B cell (primary cell): ENCODE data around the gene TJP2. TPM values are rescaled to one million over a fixed set of nuclear protein-coding genes. Genes with fewer than 3 reads are reported as not detected.

Experiments
- ATAC-seq: fragments of 200-7000 bp; cut with Tn5 transposase; one replicate; pipeline ENCODE4 v1.10.0; 2021; ENCODE audit warnings: low read depth, mild to moderate bottlenecking, moderate number of reproducible peaks, moderate library complexity
- CTCF ChIA-PET: fragments of 350-600 bp; sonication (Branson Sonifier 250); formaldehyde crosslinking; loops from one replicate; lab custom pipeline; 2021; ENCODE audit warnings: antibody characterized with exemption, inconsistent platforms; lab: Charles Lee
- POLR2A ChIA-PET: fragments of 350-600 bp; sonication (Branson Sonifier 250); formaldehyde crosslinking; loops from one replicate; lab custom pipeline; 2021; ENCODE audit warnings: antibody characterized with exemption; lab: Charles Lee
- DNase-seq: peaks from one replicate; pipeline ENCODE4 v3.0.0; 2013
- H2AFZ ChIP-seq: 2 replicates; pipeline ENCODE4 v1.6.1; 2012; ENCODE audit warnings: mild to moderate bottlenecking, low read depth, low read length; ENCODE audit not compliant: insufficient read depth, poor library complexity, severe bottlenecking
- H3K27ac ChIP-seq, 2 donors: 1 replicate in 1 of 2; 2 replicates in 1 of 2; pipeline ENCODE4 v1.5.1; 2012 to 2013; ENCODE audit warnings: low read length in 2 of 2, mild to moderate bottlenecking in 2 of 2, moderate library complexity in 1 of 2
- H3K27me3 ChIP-seq, 4 experiments: fragments of 200-600 bp in 1 of 4; sonication (generic) in 1 of 4; replicated peaks in 1 of 4; 1 replicate in 2 of 4; 2 replicates in 2 of 4; pipeline versions ENCODE4 v1.6.1 to v1.7.0; 2013 to 2016; ENCODE audit warnings: low read length in 3 of 4, mild to moderate bottlenecking in 2 of 4, mixed read lengths in 1 of 4, moderate library complexity in 1 of 4; ENCODE audit not compliant: insufficient read depth in 4 of 4, control insufficient read depth in 3 of 4; ENCODE audit errors: control extremely low read depth in 1 of 4
- H3K36me3 ChIP-seq, 2 experiments: replicated peaks in 1 of 2; 1 replicate in 1 of 2; 2 replicates in 1 of 2; pipeline versions ENCODE4 v1.6.1 to v1.7.1; 2013; ENCODE audit warnings: low read length in 1 of 2; ENCODE audit not compliant: insufficient read depth in 2 of 2, control insufficient read depth in 1 of 2; ENCODE audit errors: control extremely low read depth in 1 of 2, extremely low read depth in 1 of 2
- H3K4me1 ChIP-seq, 2 donors: fragments of 200-600 bp in 1 of 2; sonication (generic) in 1 of 2; 1 replicate in 1 of 2; 2 replicates in 1 of 2; pipeline versions ENCODE4 v1.5.1 to v1.6.1; 2013 to 2017; ENCODE audit warnings: low read length in 2 of 2; ENCODE audit not compliant: control insufficient read depth in 2 of 2, insufficient read depth in 2 of 2
- H3K4me2 ChIP-seq: replicated peaks from 2 replicates; pipeline ENCODE3; 2012; ENCODE audit warnings: mild to moderate bottlenecking, low read depth, low read length; ENCODE audit not compliant: poor library complexity, severe bottlenecking
- H3K4me3 ChIP-seq, 5 experiments: fragments of 200-600 bp in 1 of 5; sonication (generic) in 1 of 5; 1 replicate in 3 of 5; 2 replicates in 2 of 5; pipeline versions ENCODE4 v1.5.1 to v1.7.0; 2011 to 2016; ENCODE audit warnings: low read length in 4 of 5, mild to moderate bottlenecking in 4 of 5, low read depth in 2 of 5, control low read depth in 1 of 5, moderate library complexity in 1 of 5; ENCODE audit not compliant: insufficient read depth in 1 of 5; ENCODE audit errors: control extremely low read depth in 1 of 5, extremely low read depth in 1 of 5
- H3K79me2 ChIP-seq: fragments of 200-600 bp; sonication (generic); one replicate; pipeline ENCODE4 v1.6.0; 2016; ENCODE audit warnings: low read length; ENCODE audit not compliant: control insufficient read depth, insufficient read depth
- H3K9ac ChIP-seq: fragments of 200-600 bp; sonication (generic); 2 replicates; pipeline ENCODE4 v1.6.1; 2017; ENCODE audit warnings: mild to moderate bottlenecking, low read length, moderate library complexity
- H3K9me3 ChIP-seq, 3 donors: one replicate each; pipeline versions ENCODE4 v1.6.1 to v1.7.1; 2013; ENCODE audit warnings: low read length in 2 of 3; ENCODE audit not compliant: control insufficient read depth in 2 of 3, insufficient read depth in 1 of 3; ENCODE audit errors: control extremely low read depth in 1 of 3
- H4K20me1 ChIP-seq: 2 replicates; pipeline ENCODE4 v1.6.0; 2012; ENCODE audit warnings: mild to moderate bottlenecking, low read length; ENCODE audit not compliant: insufficient read depth, control insufficient read depth, poor library complexity, severe bottlenecking
- H3K27ac Mint-ChIP-seq: one replicate; pipeline ENCODE4 v1.8.0; 2021; ENCODE audit warnings: mixed read lengths
- H3K27me3 Mint-ChIP-seq: one replicate; pipeline ENCODE4 v1.8.0; 2021; ENCODE audit warnings: mixed read lengths
- H3K4me1 Mint-ChIP-seq: one replicate; pipeline ENCODE4 v1.8.0; 2021; ENCODE audit warnings: mixed read lengths
- H3K4me3 Mint-ChIP-seq: one replicate; pipeline ENCODE4 v1.8.0; 2021; ENCODE audit warnings: mixed read lengths
- H3K9me3 Mint-ChIP-seq: one replicate; pipeline ENCODE4 v1.8.0; 2022; ENCODE audit warnings: mixed read lengths; ENCODE audit not compliant: insufficient read depth
- EZH2 ChIP-seq: IDR thresholded peaks from 2 replicates; pipeline ENCODE4 v1.6.1; 2012; ENCODE audit warnings: borderline replicate concordance, low read depth, mild to moderate bottlenecking, moderate library complexity, low read length; ENCODE audit not compliant: insufficient read depth, poor library complexity, severe bottlenecking
- WGBS: methylation state at CpG from one replicate; pipeline ENCODE4 v1.1.5; 2013; ENCODE audit warnings: missing lambda C conversion rate; ENCODE audit not compliant: insufficient coverage; 5-methylcytosine and 5-hydroxymethylcytosine counted together
- intact Hi-C: fragments of 100-400 bp; cut with micrococcal nuclease; formaldehyde crosslinking; loops from one replicate; pipeline ENCODE4 v1.10.0; 2022
- polyA plus RNA-seq: library from polyadenylated mRNA; depleted of rRNA; stranded (reverse); fragments of >200 nt; gene quantifications from 2 replicates; pipeline ENCODE4 v1.2.3, GENCODE V29; 2012
- total RNA-seq, 2 donors: library from RNA; stranded (reverse); fragments of 120-200 nt in 1 of 2; gene quantifications; 1 replicate in 1 of 2; 2 replicates in 1 of 2; pipeline versions ENCODE4 v1.2.3 to v1.2.4, GENCODE V29; 2013 to 2022
- TF ChIP-seq, protein P1 (sequence below): fragments of 200-600 bp; IDR thresholded peaks from one replicate; pipeline ENCODE4 v1.8.0; 2022; ENCODE audit warnings: antibody characterized with exemption, mild to moderate bottlenecking

TJP2 gene
- total and polyA plus RNA-seq, 2 donors (not counting 1 experiment from before 2014, with no cell fraction given), result 1.2 to 2.3 TPM

- 94% methylated on average over 2 of the region's 3 CpGs for WGBS
- Mint-ChIP-seq H3K27me3 (no peaks in the 10 kb centered on the region), H3K4me1 (peaks cover 6% of the 10 kb centered on the region), H3K27ac (no peak overlapping the region), H3K4me3 (no peak overlapping the region), H3K9me3 (no peaks in the 10 kb centered on the region)
- POLR2A ChIA-PET, result interaction anchor here (1.0 kb wide), 1 partner anchor 14 kb away, joined by 4 read pairs; no protein-coding TSS in a partner anchor
- Histone ChIP-seq H3K9me3 (no peaks in the 10 kb centered on the region), H3K79me2 (no peaks in the 10 kb centered on the region), H2AFZ (no peak overlapping the region), H3K36me3 (no peaks in the 10 kb centered on the region), H3K4me1 (no peaks in the 10 kb centered on the region), H3K27ac (no peak overlapping the region), H4K20me1 (no peaks in the 10 kb centered on the region), H3K4me2 (no peak overlapping the region), H3K9ac (no peak overlapping the region), H3K4me3 (no peak overlapping the region), H3K27me3 (no peaks in the 10 kb centered on the region)
- ATAC-seq (no peak), DNase-seq (no peak)
- TF ChIP-seq, protein P1, sequence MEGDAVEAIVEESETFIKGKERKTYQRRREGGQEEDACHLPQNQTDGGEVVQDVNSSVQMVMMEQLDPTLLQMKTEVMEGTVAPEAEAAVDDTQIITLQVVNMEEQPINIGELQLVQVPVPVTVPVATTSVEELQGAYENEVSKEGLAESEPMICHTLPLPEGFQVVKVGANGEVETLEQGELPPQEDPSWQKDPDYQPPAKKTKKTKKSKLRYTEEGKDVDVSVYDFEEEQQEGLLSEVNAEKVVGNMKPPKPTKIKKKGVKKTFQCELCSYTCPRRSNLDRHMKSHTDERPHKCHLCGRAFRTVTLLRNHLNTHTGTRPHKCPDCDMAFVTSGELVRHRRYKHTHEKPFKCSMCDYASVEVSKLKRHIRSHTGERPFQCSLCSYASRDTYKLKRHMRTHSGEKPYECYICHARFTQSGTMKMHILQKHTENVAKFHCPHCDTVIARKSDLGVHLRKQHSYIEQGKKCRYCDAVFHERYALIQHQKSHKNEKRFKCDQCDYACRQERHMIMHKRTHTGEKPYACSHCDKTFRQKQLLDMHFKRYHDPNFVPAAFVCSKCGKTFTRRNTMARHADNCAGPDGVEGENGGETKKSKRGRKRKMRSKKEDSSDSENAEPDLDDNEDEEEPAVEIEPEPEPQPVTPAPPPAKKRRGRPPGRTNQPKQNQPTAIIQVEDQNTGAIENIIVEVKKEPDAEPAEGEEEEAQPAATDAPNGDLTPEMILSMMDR, result no peak
- TF ChIP-seq EZH2, result no peak
- intact Hi-C loops, result loop anchor here (5.0 kb wide), 1 partner anchor 155 kb away; the partner anchor contains the start of gene FXN
- CTCF ChIA-PET, result interaction anchor here (0.7 to 6.4 kb wide), 3 partner anchors 10 to 137 kb away, joined by 4 to 101 read pairs (median 4); no protein-coding TSS in a partner anchor
Observed at GRCh38 chr9:69192214-69192613, 18.1 kb downstream of the TJP2 start.

DNA sequence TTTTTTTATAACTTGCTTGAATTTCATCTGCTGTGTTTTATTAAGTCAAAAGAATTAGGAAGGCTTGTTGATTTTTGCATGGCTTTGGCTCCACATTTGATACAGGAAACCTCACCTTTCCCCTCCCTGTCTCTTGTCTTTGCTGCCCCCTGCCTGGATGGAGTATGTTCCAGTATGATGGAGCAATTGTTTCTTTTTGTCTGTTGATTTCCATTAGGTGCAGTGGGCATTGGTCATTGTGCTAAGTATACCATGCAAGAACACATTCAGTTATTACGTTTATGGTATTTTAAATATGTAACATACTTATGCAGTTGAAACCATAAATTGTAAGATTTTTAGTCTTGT is 19.6 kb downstream of the TJP2 start:
- H3K4me1 ChIP-seq, result no peaks in the 10 kb centered on the region
- WGBS, result no CpG with 5 or more reads among the region's 1 CpG
- intact Hi-C loops, result loop anchor here (5.0 kb wide), 1 partner anchor 156 kb away; the partner anchor contains the start of gene FXN
- H2AFZ ChIP-seq, result no peak overlapping the region
- Mint-ChIP-seq H3K4me1 (peaks cover 6% of the 10 kb centered on the region), H3K9me3 (no peaks in the 10 kb centered on the region), H3K27ac (no peak overlapping the region), H3K4me3 (no peak overlapping the region), H3K27me3 (no peaks in the 10 kb centered on the region)
- H4K20me1 ChIP-seq, result no peaks in the 10 kb centered on the region
- H3K4me3 ChIP-seq, result no peak overlapping the region
- no peak overlapping the region for H3K4me2 ChIP-seq
- ChIA-PET POLR2A (no interaction called here), CTCF (interaction anchor here (1.0 to 6.4 kb wide), 8 partner anchors 12 to 158 kb away, joined by 3 to 101 read pairs (median 4); partner anchors contain the start of gene FXN)
- DNase-seq, result no peak
- no peaks in the 10 kb centered on the region for H3K9me3 ChIP-seq
- no peak for ATAC-seq
- H3K9ac ChIP-seq, result no peak overlapping the region
- no peaks in the 10 kb centered on the region for H3K36me3 ChIP-seq
- TF ChIP-seq, protein P1, result no peak
- TF ChIP-seq EZH2, result no peak
- H3K79me2 ChIP-seq, result no peaks in the 10 kb centered on the region
- no peak overlapping the region for H3K27ac ChIP-seq
- H3K27me3 ChIP-seq, result no peaks in the 10 kb centered on the region
